Liver (tissue), 3 donors: Measurements from ENCODE around the gene CFL2.

Experiments used
- ATF3 ChIP-seq: IDR thresholded peaks from 2 replicates; pipeline ENCODE4 v1.6.1; 2016; ENCODE audit warnings: antibody characterized with exemption
- CTCF ChIP-seq: fragments of 150-350 bp; IDR thresholded peaks from 2 replicates; pipeline ENCODE4 v1.5.1; 2017; ENCODE audit warnings: improper control_type of control experiment, low read depth, low read length; ENCODE audit not compliant: missing input control
- EGR1 ChIP-seq, 2 donors: IDR thresholded peaks; 2 replicates each; pipeline ENCODE4 v1.6.1; 2016 to 2018; ENCODE audit warnings: antibody characterized with exemption in 2 of 2, low read depth in 2 of 2
- GABPA ChIP-seq, 2 donors: IDR thresholded peaks in 1 of 2; conservative IDR thresholded peaks in 1 of 2; 2 replicates each; pipeline ENCODE4 v1.6.1; 2016; ENCODE audit warnings: antibody characterized with exemption in 2 of 2, mild to moderate bottlenecking in 1 of 2, moderate library complexity in 1 of 2
- JUND ChIP-seq, 2 donors: IDR thresholded peaks; 2 replicates each; pipeline ENCODE4 v1.6.1; 2016; ENCODE audit warnings: antibody characterized with exemption in 2 of 2
- MAX ChIP-seq: IDR thresholded peaks from 2 replicates; pipeline ENCODE4 v1.6.1; 2016; ENCODE audit warnings: antibody characterized with exemption
- NR2F2 ChIP-seq: IDR thresholded peaks from 2 replicates; pipeline ENCODE4 v1.6.1; 2016; ENCODE audit warnings: antibody characterized with exemption
- RAD21 ChIP-seq, 2 donors: IDR thresholded peaks; 2 replicates each; pipeline ENCODE4 v1.6.1; 2016; ENCODE audit warnings: antibody characterized with exemption in 2 of 2, mild to moderate bottlenecking in 2 of 2
- REST ChIP-seq: IDR thresholded peaks from 2 replicates; pipeline ENCODE4 v1.6.1; 2016; ENCODE audit warnings: antibody characterized with exemption, mild to moderate bottlenecking
- RXRA ChIP-seq, 2 donors: IDR thresholded peaks; 2 replicates each; pipeline ENCODE4 v1.6.1; 2017 to 2018; ENCODE audit warnings: antibody characterized with exemption in 2 of 2, mild to moderate bottlenecking in 1 of 2
- TAF1 ChIP-seq: conservative IDR thresholded peaks from 2 replicates; pipeline ENCODE4 v1.6.1; 2016; ENCODE audit warnings: antibody characterized with exemption, mild to moderate bottlenecking
- YY1 ChIP-seq: IDR thresholded peaks from 2 replicates; pipeline ENCODE4 v1.6.1; 2016; ENCODE audit warnings: antibody characterized with exemption, mild to moderate bottlenecking
- ZBTB33 ChIP-seq: IDR thresholded peaks from 2 replicates; pipeline ENCODE4 v1.6.1; 2016; ENCODE audit warnings: antibody characterized with exemption
- donor health status: healthy.
- donor health status: healthy.

GRCh38 chr14:34732802-34733201 lies 18.4 kb upstream of the CFL2 start:
- TF ChIP-seq CTCF (no peak), GABPA (IDR thresholded peaks at IDR 0.05 in 1 of 2, conservative IDR thresholded peaks at IDR 0.05 in 1 of 2) (no peak), RAD21 (IDR thresholded peaks at IDR 0.05) (no peak), MAX (no peak), ATF3 (no peak), YY1 (no peak), NR2F2 (no peak), REST (no peak), TAF1 (no peak), RXRA (IDR thresholded peaks at IDR 0.05) (no peak), EGR1 (IDR thresholded peaks at IDR 0.05; ENCODE audit: low read depth in 2 of 2) (no peak), ZBTB33 (no peak), JUND (IDR thresholded peaks at IDR 0.05) (no peak)
